T-helper 1 cell treated with Interleukin-12 subunit alpha and Interleukin-12 subunit beta and Interleukin-4 antibody, amounts not matched to agents 30 μg/mL and 1 μg/mL, for 36 hours (primary cell): ENCODE measurements around the gene ZNF609.

Experiments used
- H3K27ac Mint-ChIP-seq: one replicate; pipeline ENCODE4 v1.8.0; 2021; ENCODE audit warnings: mild to moderate bottlenecking, mixed read lengths
- H3K27me3 Mint-ChIP-seq: one replicate; pipeline ENCODE4 v1.8.0; 2021; ENCODE audit warnings: low read depth, mixed read lengths
- H3K36me3 Mint-ChIP-seq: one replicate; pipeline ENCODE4 v1.8.0; 2021; ENCODE audit warnings: low read depth, mixed read lengths
- H3K4me1 Mint-ChIP-seq: one replicate; pipeline ENCODE4 v1.8.0; 2021; ENCODE audit warnings: low read depth, mixed read lengths
- H3K4me3 Mint-ChIP-seq: one replicate; pipeline ENCODE4 v1.8.0; 2021; ENCODE audit warnings: mild to moderate bottlenecking, moderate library complexity, mixed read lengths
- H3K9me3 Mint-ChIP-seq: one replicate; pipeline ENCODE4 v1.8.0; 2021; ENCODE audit warnings: mixed read lengths

Gene ZNF609

GRCh38 chr15:64667736-64668161 is 207.4 kb downstream of the ZNF609 start:
- Mint-ChIP-seq H3K9me3 (no peaks in the 10 kb centered on the region), H3K27ac (no peak overlapping the region), H3K4me3 (no peak overlapping the region), H3K4me1 (peaks cover 4% of the 10 kb centered on the region), H3K27me3 (no peaks in the 10 kb centered on the region), H3K36me3 (peaks cover 11% of the 10 kb centered on the region)

DNA sequence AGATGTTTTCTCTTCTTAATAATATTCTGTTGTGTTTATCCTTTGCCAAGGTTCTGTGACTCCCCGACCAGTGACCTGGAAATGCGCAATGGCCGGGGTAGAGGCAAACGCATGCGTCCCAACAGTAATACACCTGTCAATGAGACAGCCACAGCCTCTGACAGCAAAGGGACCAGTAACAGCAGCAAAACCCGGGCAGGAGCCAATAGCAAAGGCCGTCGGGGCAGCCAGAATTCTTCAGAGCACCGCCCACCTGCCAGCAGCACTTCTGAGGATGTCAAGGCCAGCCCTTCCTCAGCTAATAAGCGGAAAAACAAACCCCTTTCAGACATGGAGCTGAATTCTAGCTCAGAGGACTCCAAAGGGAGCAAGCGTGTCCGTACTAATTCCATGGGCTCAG is 213.5 kb downstream of the ZNF609 start:
- Mint-ChIP-seq H3K36me3 (peaks cover 20% of the 10 kb centered on the region), H3K9me3 (no peaks in the 10 kb centered on the region), H3K27ac (no peak overlapping the region), H3K4me3 (no peak overlapping the region), H3K27me3 (no peaks in the 10 kb centered on the region), H3K4me1 (peaks cover 5% of the 10 kb centered on the region)

- peaks cover 4% of the 10 kb centered on the region for H3K4me1 Mint-ChIP-seq
- no peak overlapping the region for H3K27ac Mint-ChIP-seq
- no peak overlapping the region for H3K4me3 Mint-ChIP-seq
- no peaks in the 10 kb centered on the region for H3K27me3 Mint-ChIP-seq
- H3K36me3 Mint-ChIP-seq, result peaks cover 40% of the 10 kb centered on the region
- no peaks in the 10 kb centered on the region for H3K9me3 Mint-ChIP-seq
Measured at GRCh38 chr15:64678126-64678819, 217.9 kb downstream of the ZNF609 start.

GRCh38 chr15:64680097-64680496 is 219.7 kb downstream of the ZNF609 start:
- Mint-ChIP-seq H3K36me3 (peaks cover 34% of the 10 kb centered on the region), H3K9me3 (no peaks in the 10 kb centered on the region), H3K4me1 (peaks cover 3% of the 10 kb centered on the region), H3K4me3 (no peak overlapping the region), H3K27me3 (no peaks in the 10 kb centered on the region), H3K27ac (peak overlapping the region; percentile 17)

DNA sequence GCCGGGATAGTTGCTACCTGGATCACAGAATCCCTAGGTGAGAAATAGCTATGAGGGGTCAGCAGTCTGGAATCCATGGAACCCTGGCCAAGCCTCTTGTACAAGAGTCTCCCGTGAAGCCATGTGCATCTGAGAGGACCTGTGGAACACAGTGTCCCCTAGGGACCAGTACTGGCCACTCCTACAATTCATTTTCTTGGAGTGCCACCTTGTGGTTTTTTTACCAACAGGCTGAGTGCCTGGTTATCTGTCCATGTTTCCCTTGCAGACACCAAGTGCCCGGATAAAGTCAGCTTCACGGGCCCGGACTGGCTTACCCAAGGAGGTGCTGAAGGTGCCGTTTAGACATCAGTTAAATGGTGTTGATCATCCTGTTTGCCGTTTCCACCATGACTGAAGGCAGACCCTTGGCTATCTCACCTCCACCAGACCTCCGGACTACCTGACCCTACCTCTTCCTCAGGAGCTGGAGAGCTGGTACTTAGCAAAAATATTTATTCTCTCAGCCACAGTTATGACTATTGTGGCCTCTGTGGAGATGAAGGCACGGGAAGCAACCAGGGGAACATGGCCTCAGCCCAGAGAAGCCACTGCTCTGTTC is 221.1 kb downstream of the ZNF609 start:
- H3K27ac Mint-ChIP-seq, result no peak overlapping the region
- no peaks in the 10 kb centered on the region for H3K9me3 Mint-ChIP-seq
- no peak overlapping the region for H3K4me3 Mint-ChIP-seq
- H3K36me3 Mint-ChIP-seq, result peaks cover 35% of the 10 kb centered on the region
- H3K27me3 Mint-ChIP-seq, result no peaks in the 10 kb centered on the region
- peaks cover 3% of the 10 kb centered on the region for H3K4me1 Mint-ChIP-seq

DNA sequence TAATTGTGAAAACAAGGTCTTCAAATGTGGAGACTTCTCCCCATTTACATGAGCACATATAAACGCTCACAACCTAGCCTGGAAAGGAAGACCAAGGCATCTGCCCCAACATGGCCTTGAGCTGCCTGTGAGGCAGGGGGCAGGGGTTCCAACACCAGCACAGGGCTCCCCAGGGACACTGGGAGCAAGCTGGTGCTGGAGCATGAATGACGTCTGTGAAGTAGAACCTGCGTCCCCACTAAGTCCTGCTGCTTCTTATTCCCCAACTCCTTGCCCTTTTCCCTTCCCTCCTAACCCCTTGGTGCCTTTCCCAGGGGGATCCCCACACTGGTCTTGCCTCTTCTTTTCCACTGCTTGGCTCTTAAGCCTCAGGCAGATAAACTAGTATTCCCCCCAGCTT is 221.9 kb downstream of the ZNF609 start:
- Mint-ChIP-seq H3K27ac (no peak overlapping the region), H3K27me3 (no peaks in the 10 kb centered on the region), H3K9me3 (no peaks in the 10 kb centered on the region), H3K4me1 (peaks cover 3% of the 10 kb centered on the region), H3K36me3 (peaks cover 37% of the 10 kb centered on the region), H3K4me3 (no peak overlapping the region)

DNA sequence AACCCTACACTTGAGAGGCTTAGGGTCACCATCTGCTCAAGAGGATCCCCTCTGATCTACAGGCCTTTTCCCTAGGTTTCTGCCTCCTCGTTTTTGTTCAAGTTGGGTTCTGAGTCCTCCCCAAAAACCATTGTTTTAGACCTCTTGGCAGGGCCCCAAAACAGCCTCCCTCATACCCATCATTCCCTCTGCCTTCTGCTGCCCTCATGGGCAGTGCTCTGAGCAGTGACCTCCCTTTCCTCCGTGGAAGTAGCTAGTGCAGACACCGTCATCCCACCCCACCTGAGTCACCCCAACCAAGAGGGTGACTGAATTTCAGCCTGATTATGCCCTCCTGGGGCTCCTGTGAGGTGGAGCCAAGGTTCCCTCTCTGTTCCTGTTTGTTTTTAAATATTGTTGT is 223.0 kb downstream of the ZNF609 start:
- Mint-ChIP-seq H3K27me3 (no peaks in the 10 kb centered on the region), H3K4me1 (peaks cover 3% of the 10 kb centered on the region), H3K36me3 (peaks cover 39% of the 10 kb centered on the region), H3K27ac (no peak overlapping the region), H3K4me3 (no peak overlapping the region), H3K9me3 (no peaks in the 10 kb centered on the region)

DNA sequence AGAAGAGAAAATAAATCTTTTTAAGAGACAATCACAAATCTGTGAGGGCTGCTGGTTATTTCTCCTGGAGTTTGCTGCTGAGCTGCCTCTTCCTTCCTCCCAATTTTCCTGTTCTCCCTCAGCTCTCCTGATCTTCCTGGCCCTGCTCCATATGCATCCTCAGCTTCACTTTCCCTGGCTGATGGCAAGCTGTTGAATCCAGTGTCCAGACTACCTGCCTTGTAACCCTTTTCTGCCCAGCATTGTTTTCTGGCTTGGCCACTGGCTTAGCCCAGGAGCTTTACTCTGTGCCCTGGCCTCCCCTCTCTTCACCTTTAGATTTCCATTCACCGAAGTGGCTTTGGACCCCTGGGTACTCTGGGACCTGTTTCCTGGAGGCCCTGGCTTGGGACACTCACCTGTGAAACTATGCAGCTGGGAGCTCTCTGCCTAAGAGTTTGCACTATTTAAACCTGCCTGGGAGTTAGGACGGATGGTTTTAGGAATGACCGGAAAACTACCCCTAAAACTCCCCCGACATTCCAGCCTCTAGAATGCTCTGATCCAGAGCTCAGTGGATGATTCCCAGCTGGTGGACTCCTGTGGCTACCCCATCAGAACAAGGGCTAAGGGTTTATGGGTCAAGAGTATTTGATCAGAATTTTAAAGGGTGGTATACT is 225.0 kb downstream of the ZNF609 start:
- no peaks in the 10 kb centered on the region for H3K9me3 Mint-ChIP-seq
- H3K27ac Mint-ChIP-seq, result no peak overlapping the region
- H3K27me3 Mint-ChIP-seq, result no peaks in the 10 kb centered on the region
- peaks cover 29% of the 10 kb centered on the region for H3K36me3 Mint-ChIP-seq
- H3K4me3 Mint-ChIP-seq, result no peak overlapping the region
- H3K4me1 Mint-ChIP-seq, result no peaks in the 10 kb centered on the region

DNA sequence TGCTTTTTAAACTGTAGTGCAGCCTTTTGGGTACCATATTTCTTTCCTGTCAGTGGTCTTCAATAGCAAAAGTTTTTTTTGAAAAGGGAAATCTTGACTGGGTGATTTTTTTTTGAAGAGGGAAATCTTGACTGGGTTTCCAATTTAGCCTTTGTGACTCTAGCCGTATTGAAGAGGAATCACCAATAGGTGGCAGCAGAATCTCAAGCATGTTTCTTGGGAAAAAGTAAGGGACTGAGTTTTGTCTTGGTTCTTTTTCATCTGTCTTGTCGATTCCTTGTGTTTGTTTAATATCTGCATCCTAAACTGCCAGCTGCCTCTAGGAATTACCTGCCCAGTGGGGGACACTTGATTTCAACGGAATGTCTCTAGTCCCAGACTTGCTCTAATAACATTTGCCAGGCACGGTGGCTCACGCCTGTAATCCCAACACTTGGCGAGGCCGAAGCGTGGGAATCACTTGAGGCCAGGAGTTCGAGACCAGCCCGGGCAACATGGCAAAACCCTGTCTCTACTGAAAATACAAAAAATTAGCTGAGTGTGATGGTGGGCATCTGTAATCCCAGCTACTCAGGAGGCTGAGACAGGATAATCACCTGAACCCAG is 225.9 kb downstream of the ZNF609 start:
- H3K4me3 Mint-ChIP-seq, result no peak overlapping the region
- no peak overlapping the region for H3K27ac Mint-ChIP-seq
- peaks cover 27% of the 10 kb centered on the region for H3K36me3 Mint-ChIP-seq
- no peaks in the 10 kb centered on the region for H3K27me3 Mint-ChIP-seq
- no peaks in the 10 kb centered on the region for H3K4me1 Mint-ChIP-seq
- H3K9me3 Mint-ChIP-seq, result no peaks in the 10 kb centered on the region

DNA sequence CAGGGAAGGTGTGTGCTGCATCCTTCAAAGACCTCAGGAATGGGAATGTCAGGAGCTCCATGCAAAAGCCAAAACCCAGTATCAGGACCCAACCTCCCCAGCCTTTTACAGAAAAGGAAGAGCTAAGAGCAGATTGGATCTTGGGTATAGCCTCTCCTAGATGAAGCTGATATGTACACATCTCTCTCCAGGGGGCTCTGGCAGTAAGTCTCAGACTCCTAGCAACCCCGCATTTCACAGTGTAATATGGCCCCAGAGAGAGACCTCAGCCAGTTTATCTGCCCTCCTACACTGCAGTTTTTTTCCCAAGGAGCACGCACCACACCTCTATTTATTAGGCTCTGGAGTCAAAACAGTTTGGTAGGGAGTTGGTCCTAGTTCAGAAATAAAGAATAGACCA is 226.8 kb downstream of the ZNF609 start:
- no peaks in the 10 kb centered on the region for H3K4me1 Mint-ChIP-seq
- no peaks in the 10 kb centered on the region for H3K27me3 Mint-ChIP-seq
- H3K36me3 Mint-ChIP-seq, result peaks cover 29% of the 10 kb centered on the region
- no peaks in the 10 kb centered on the region for H3K9me3 Mint-ChIP-seq
- no peak overlapping the region for H3K4me3 Mint-ChIP-seq
- no peak overlapping the region for H3K27ac Mint-ChIP-seq

DNA sequence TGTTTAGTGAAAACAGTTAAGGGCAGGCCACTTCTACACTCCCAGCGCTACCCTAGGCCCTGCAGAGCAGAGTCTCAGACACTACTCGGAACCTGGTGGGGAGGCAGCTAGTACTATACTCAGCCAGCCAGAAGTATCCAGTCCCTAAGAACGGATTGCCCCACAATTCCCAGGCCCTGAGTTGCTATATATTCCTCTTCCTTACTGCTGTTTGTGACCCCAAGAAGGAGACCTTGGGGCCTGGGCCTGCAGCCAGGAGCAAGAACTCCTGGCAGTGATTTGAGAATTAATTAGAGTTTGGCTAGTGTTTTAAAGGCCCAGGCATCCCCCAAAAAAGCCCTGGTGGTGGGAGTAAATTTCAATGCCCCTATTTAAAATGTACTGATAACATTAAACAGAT is 227.3 kb downstream of the ZNF609 start:
- Mint-ChIP-seq H3K27me3 (no peaks in the 10 kb centered on the region), H3K4me3 (no peak overlapping the region), H3K9me3 (no peaks in the 10 kb centered on the region), H3K36me3 (peaks cover 26% of the 10 kb centered on the region), H3K4me1 (no peaks in the 10 kb centered on the region), H3K27ac (no peak overlapping the region)

- Mint-ChIP-seq H3K4me1 (no peaks in the 10 kb centered on the region), H3K27me3 (no peaks in the 10 kb centered on the region), H3K27ac (no peak overlapping the region), H3K36me3 (peaks cover 22% of the 10 kb centered on the region), H3K9me3 (no peaks in the 10 kb centered on the region), H3K4me3 (no peak overlapping the region)
Measured at GRCh38 chr15:64688770-64689169, 228.4 kb downstream of the ZNF609 start.

DNA sequence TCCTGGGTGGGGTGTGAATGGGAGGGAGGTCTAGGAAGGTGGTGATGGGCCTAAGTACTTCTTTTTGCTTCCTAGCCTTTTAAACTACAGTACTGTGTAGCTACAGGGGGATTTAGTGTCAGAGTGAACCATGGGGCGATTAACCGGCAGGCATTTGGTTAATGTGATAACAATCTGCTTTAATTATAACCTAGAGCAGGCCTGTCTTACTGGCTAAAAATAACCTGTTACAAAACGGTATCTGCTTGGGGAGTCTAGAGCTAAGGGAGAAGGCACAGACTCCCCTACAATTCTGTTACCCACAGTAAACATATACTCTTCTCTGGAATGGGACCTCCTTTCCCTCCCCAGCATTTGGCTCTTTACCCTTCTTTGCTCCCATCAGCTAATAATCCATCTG is 229.6 kb downstream of the ZNF609 start:
- Mint-ChIP-seq H3K4me3 (no peak overlapping the region), H3K36me3 (peaks cover 20% of the 10 kb centered on the region), H3K27me3 (no peaks in the 10 kb centered on the region), H3K27ac (no peak overlapping the region), H3K4me1 (no peaks in the 10 kb centered on the region), H3K9me3 (no peaks in the 10 kb centered on the region)

DNA sequence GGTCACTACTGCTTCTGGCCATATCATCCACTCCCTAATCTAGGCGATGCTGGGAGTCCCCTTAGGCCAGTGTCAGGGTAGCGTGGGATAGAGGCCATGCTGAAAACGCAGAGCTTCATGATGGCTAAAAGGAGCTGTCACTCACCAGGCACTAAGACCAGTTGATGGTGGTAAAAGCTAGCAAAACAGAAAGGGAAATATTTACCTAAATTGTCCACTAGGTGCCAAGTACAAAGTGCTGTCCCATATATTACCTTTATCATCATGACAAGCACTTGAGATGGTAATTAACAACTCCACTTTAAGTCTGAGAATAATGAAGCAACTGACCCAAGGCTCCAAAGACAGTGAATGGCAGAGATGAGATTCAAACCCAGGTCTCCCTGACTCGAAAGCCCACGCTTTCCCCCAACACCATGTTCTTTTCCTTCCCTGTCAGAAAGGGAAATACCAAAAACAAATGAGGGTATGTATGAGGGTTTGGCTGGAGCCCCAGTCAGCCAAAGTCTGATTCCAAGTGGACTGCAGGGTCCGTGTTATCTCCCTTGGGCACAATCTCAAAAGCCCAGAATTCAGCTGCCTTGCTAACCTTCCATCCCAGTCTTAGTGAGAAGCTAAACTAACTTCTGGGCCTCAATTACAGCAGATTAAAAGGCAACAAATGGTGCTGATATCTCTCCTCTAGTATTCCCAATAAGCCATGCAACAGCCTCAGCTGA is 230.4 kb downstream of the ZNF609 start:
- Mint-ChIP-seq H3K4me3 (no peak overlapping the region), H3K36me3 (peaks cover 24% of the 10 kb centered on the region), H3K9me3 (no peaks in the 10 kb centered on the region), H3K4me1 (peaks cover 4% of the 10 kb centered on the region), H3K27ac (peak overlapping the region; percentile 50), H3K27me3 (no peaks in the 10 kb centered on the region)
